GM19395 (cell line): Measurements from ENCODE around the gene OTOG.
A peak's percentile ranks its signal among the peaks of the same experiment; 100 is the strongest.

Experiments used
- ATAC-seq: cut with Tn5 transposase; IDR thresholded peaks from one replicate; pipeline ENCODE4 v1.9.1; 2021; ENCODE audit warnings: mild to moderate bottlenecking, moderate library complexity; ENCODE audit not compliant: unreplicated experiment

OTOG gene

GRCh38 chr11:17517186-17517585 is 29.9 kb upstream of the OTOG start:
- ATAC-seq = no peak

GRCh38 chr11:17518366-17518765 is 28.7 kb upstream of the OTOG start:
- ATAC-seq = no peak

- no peak for ATAC-seq
These were observed 27.8 kb upstream of the OTOG start for GRCh38 chr11:17519061-17519885.

- no peak for ATAC-seq
These were observed 25.8 kb upstream of the OTOG start for GRCh38 chr11:17521106-17521900.

GRCh38 chr11:17522655-17523054 is 24.4 kb upstream of the OTOG start:
- no peak for ATAC-seq

GRCh38 chr11:17524221-17524620 is 22.8 kb upstream of the OTOG start:
- no peak for ATAC-seq

GRCh38 chr11:17525570-17525969 is 21.5 kb upstream of the OTOG start:
- no peak for ATAC-seq

GRCh38 chr11:17526326-17526725 is 20.7 kb upstream of the OTOG start:
- no peak for ATAC-seq

GRCh38 chr11:17526931-17527627 is 20.0 kb upstream of the OTOG start:
- no peak for ATAC-seq

- ATAC-seq = no peak
These were observed 19.4 kb upstream of the OTOG start for GRCh38 chr11:17527628-17527995.

- ATAC-seq = peak; percentile 76
These were observed 18.8 kb upstream of the OTOG start for GRCh38 chr11:17528181-17528691.

GRCh38 chr11:17528906-17529843 is 17.9 kb upstream of the OTOG start:
- no peak for ATAC-seq

GRCh38 chr11:17529844-17530185 is 17.2 kb upstream of the OTOG start:
- no peak for ATAC-seq

GRCh38 chr11:17531071-17531600 is 15.9 kb upstream of the OTOG start:
- no peak for ATAC-seq

GRCh38 chr11:17531636-17532113 is 15.4 kb upstream of the OTOG start:
- no peak for ATAC-seq

- ATAC-seq = no peak
These were observed 14.3 kb upstream of the OTOG start for GRCh38 chr11:17532784-17533183.

GRCh38 chr11:17533341-17533740 is 13.7 kb upstream of the OTOG start:
- ATAC-seq = no peak

- no peak for ATAC-seq
These were observed 13.2 kb upstream of the OTOG start for GRCh38 chr11:17533778-17534415.

GRCh38 chr11:17535488-17535887 is 11.6 kb upstream of the OTOG start:
- no peak for ATAC-seq

- ATAC-seq = no peak
These were observed 9.8 kb upstream of the OTOG start for GRCh38 chr11:17537261-17537660.
